Endothelial cell (in vitro differentiated cells): ENCODE results near the gene ORM2. TPM values are rescaled to one million over a fixed set of nuclear protein-coding genes. Genes with fewer than 3 reads are reported as not detected.
A peak's percentile ranks its signal among the peaks of the same experiment; 100 is the strongest.

ENCODE experiments used
- DNase-seq: peaks from one replicate; pipeline ENCODE4 v3.0.0; 2021; ENCODE audit warnings: low spot score
- H3K27ac Mint-ChIP-seq: one replicate; pipeline ENCODE4 v1.8.0; 2021; ENCODE audit warnings: mixed read lengths, inconsistent platforms; ENCODE audit not compliant: unreplicated experiment
- H3K27me3 Mint-ChIP-seq: one replicate; pipeline ENCODE4 v1.8.0; 2021; ENCODE audit warnings: mild to moderate bottlenecking, moderate library complexity, mixed read lengths, inconsistent platforms; ENCODE audit not compliant: unreplicated experiment
- H3K36me3 Mint-ChIP-seq: one replicate; pipeline ENCODE4 v1.8.0; 2021; ENCODE audit warnings: mild to moderate bottlenecking, low read depth, mixed read lengths, inconsistent platforms; ENCODE audit not compliant: unreplicated experiment
- H3K4me1 Mint-ChIP-seq: one replicate; pipeline ENCODE4 v1.8.0; 2021; ENCODE audit warnings: mild to moderate bottlenecking, mixed read lengths, inconsistent platforms; ENCODE audit not compliant: unreplicated experiment
- H3K4me3 Mint-ChIP-seq: one replicate; pipeline ENCODE4 v1.8.0; 2021; ENCODE audit warnings: mild to moderate bottlenecking, mixed read lengths, inconsistent platforms; ENCODE audit not compliant: unreplicated experiment
- H3K9me3 Mint-ChIP-seq: one replicate; pipeline ENCODE4 v1.8.0; 2021; ENCODE audit warnings: mixed read lengths, inconsistent platforms; ENCODE audit not compliant: unreplicated experiment
- CTCF ChIP-seq: fragments of 200-600 bp; sonication (generic); IDR thresholded peaks from one replicate; pipeline ENCODE4 v1.5.0; 2021; ENCODE audit warnings: antibody characterized with exemption; ENCODE audit not compliant: unreplicated experiment
- total RNA-seq: library from RNA; stranded (reverse); fragmentation: NEBNext Ultra II Directional; extraction: Animal tissue kit (Norgen Biotek cat#: 25700); gene quantifications from one replicate; pipeline ENCODE4 v1.2.1, GENCODE V29; 2021; ENCODE audit not compliant: unreplicated experiment

ORM2 gene
- total RNA-seq, 1 donor from 2014 or later, result not detected

- peak overlapping the region; percentile 27 for H3K27ac Mint-ChIP-seq
- peaks cover 15% of the 10 kb centered on the region for H3K27me3 Mint-ChIP-seq
- H3K9me3 Mint-ChIP-seq, result no peaks in the 10 kb centered on the region
- no peak for DNase-seq
- no peak for TF ChIP-seq CTCF
- H3K4me1 Mint-ChIP-seq, result peaks cover 58% of the 10 kb centered on the region
- H3K36me3 Mint-ChIP-seq, result peaks cover 46% of the 10 kb centered on the region
- no peak overlapping the region for H3K4me3 Mint-ChIP-seq
Observed at GRCh38 chr9:114378883-114379282, 49.2 kb downstream of the ORM2 start.

Other genes starting within 250 kb of the ORM2 start
- 0.26 TPM for gene KIF12, start 230.6 kb upstream of the ORM2 start, total RNA-seq
- 61.4 TPM for gene COL27A1, start 174.3 kb upstream of the ORM2 start, total RNA-seq
- gene ORM1, start 6.8 kb upstream of the ORM2 start, total RNA-seq, result not detected
- 79.1 TPM for gene AKNA, start 58.1 kb downstream of the ORM2 start, total RNA-seq
- 4.1 TPM for gene WHRN, start 175.6 kb downstream of the ORM2 start, total RNA-seq